GM12872 (cell line): ENCODE measurements around the gene MUCL1.

ENCODE experiments used
- CTCF ChIP-seq: IDR thresholded peaks from 3 replicates; pipeline ENCODE4 v1.5.1; 2011; ENCODE audit warnings: low read depth, mild to moderate bottlenecking, low read length, moderate library complexity; ENCODE audit not compliant: insufficient read depth

Gene MUCL1

GRCh38 chr12:54857406-54857805 is 3.1 kb downstream of the MUCL1 start:
- TF ChIP-seq CTCF, result no peak

GRCh38 chr12:54858562-54858961 is 4.2 kb downstream of the MUCL1 start:
- TF ChIP-seq CTCF, result no peak

- no peak for TF ChIP-seq CTCF
Observed at GRCh38 chr12:54859502-54859901, 5.2 kb downstream of the MUCL1 start.

- TF ChIP-seq CTCF, result no peak
Observed at GRCh38 chr12:54861927-54862326, 7.6 kb downstream of the MUCL1 start.

- no peak for TF ChIP-seq CTCF
Observed at GRCh38 chr12:54863948-54864618, 9.8 kb downstream of the MUCL1 start.

GRCh38 chr12:54865683-54866324 is 11.5 kb downstream of the MUCL1 start:
- TF ChIP-seq CTCF, result no peak

GRCh38 chr12:54868690-54869089 is 14.4 kb downstream of the MUCL1 start:
- TF ChIP-seq CTCF, result no peak
